ENCODE results near the gene QRICH1.

QRICH1 gene

DNA sequence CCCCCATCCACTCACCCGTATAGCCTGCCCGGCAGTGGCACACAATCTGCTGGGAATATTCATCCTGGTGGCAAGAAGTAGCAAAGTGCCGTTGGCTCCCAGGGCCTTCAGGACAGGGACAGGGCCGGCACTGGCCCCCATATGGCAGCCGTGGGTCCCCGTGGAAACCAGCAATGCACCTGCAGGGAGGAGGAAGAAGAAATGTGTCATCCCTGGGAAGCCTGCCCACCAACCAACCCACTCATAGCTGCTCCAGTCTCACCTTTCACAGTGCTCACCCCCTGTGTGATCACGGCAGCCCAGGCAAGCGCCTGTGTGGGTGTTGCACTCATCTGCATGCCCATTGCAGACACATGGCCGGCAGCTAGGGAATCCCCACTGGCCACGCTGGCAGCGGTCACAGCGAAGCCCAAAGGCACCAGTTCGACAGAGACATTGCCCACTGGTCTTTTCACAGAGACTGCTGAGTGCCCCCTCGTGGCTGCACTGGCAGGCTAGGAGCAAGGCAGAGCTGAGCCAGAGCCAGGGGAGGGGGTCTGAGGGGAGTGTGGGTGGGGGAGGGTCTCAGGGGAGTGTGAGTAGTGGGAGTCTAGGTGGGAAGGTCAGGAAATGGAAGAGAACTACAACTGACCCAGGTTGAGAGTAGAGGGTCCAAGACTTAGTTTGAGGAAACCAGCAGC, 31.3 kb upstream of the QRICH1 start:
- H3K9ac ChIP-seq (ENCODE audit: low read depth, low read length): no peak overlapping the region
- H3K36me3 ChIP-seq (ENCODE audit: control insufficient read depth, insufficient read depth, low read length): peaks cover 56% of the 10 kb centered on the region

DNA sequence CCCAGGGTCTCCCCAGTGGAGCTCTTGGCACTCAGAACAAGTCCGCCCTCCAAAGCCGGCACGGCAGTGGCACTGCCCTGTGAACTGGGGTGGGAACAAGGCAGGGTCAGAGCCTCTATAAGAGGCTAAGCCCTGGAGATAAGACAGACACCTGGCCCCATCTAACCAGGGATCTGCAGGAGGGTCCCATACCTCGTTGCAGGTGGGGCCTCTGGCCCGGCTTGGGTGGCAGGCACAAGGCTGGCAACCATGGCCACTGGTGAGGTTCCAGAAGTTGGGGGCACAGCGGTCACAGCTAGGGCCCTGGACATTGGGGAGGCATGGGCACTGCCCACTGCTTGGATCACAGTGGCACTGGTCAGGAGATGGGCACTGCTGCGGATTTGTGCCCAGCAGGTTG, 30.3 kb upstream of the QRICH1 start:
- no peak overlapping the region for H3K9ac ChIP-seq (ENCODE audit: low read depth, low read length)
- H3K36me3 ChIP-seq (ENCODE audit: control insufficient read depth, insufficient read depth, low read length): peaks cover 53% of the 10 kb centered on the region
- no peaks in the 10 kb centered on the region for H3K9me3 ChIP-seq (ENCODE audit: control insufficient read depth, insufficient read depth, low read length)
- no peaks in the 10 kb centered on the region for H3K27me3 ChIP-seq (ENCODE audit: control insufficient read depth, insufficient read depth, low read length)
- no peak overlapping the region for H3K4me3 ChIP-seq (ENCODE audit: low read depth, low read length)
- H3K4me1 ChIP-seq (ENCODE audit: control insufficient read depth, insufficient read depth, low read length): no peaks in the 10 kb centered on the region
- no peak overlapping the region for H3K27ac ChIP-seq (ENCODE audit: low read depth, low read length)

More for the DNA sequence above, 31.3 kb upstream of the QRICH1 start:
- Histone ChIP-seq H3K9me3 (ENCODE audit: control insufficient read depth, insufficient read depth, low read length) (no peaks in the 10 kb centered on the region), H3K4me1 (ENCODE audit: control insufficient read depth, insufficient read depth, low read length) (no peaks in the 10 kb centered on the region), H3K27ac (ENCODE audit: low read depth, low read length) (no peak overlapping the region), H3K4me3 (ENCODE audit: low read depth, low read length) (no peak overlapping the region), H3K27me3 (ENCODE audit: control insufficient read depth, insufficient read depth, low read length) (no peaks in the 10 kb centered on the region)

DNA sequence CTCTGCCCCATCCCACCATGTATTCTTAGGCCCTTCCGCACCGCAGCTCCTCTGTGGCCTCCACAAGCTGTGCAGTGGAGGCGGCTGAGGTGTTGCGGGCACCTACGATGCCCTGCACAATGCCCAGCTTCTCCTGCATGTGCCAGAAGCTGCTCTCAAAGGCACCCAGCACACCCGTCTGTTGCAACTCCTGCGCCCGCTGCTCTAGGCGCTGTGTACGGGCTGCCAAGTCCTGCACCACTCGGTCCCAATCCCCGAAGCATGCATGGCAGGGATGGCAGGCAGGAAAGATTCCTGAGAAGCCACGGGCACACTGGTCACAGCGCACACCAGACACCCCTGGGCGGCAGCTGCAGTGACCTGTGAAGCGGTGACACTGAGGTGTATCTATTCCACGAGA, 29.8 kb upstream of the QRICH1 start:
- H3K4me1 ChIP-seq (ENCODE audit: control insufficient read depth, insufficient read depth, low read length): no peaks in the 10 kb centered on the region
- H3K36me3 ChIP-seq (ENCODE audit: control insufficient read depth, insufficient read depth, low read length): peaks cover 57% of the 10 kb centered on the region
- H3K9me3 ChIP-seq (ENCODE audit: control insufficient read depth, insufficient read depth, low read length): no peaks in the 10 kb centered on the region
- H3K9ac ChIP-seq (ENCODE audit: low read depth, low read length): no peak overlapping the region
- no peaks in the 10 kb centered on the region for H3K27me3 ChIP-seq (ENCODE audit: control insufficient read depth, insufficient read depth, low read length)
- H3K4me3 ChIP-seq (ENCODE audit: low read depth, low read length): no peak overlapping the region
- H3K27ac ChIP-seq (ENCODE audit: low read depth, low read length): no peak overlapping the region

DNA sequence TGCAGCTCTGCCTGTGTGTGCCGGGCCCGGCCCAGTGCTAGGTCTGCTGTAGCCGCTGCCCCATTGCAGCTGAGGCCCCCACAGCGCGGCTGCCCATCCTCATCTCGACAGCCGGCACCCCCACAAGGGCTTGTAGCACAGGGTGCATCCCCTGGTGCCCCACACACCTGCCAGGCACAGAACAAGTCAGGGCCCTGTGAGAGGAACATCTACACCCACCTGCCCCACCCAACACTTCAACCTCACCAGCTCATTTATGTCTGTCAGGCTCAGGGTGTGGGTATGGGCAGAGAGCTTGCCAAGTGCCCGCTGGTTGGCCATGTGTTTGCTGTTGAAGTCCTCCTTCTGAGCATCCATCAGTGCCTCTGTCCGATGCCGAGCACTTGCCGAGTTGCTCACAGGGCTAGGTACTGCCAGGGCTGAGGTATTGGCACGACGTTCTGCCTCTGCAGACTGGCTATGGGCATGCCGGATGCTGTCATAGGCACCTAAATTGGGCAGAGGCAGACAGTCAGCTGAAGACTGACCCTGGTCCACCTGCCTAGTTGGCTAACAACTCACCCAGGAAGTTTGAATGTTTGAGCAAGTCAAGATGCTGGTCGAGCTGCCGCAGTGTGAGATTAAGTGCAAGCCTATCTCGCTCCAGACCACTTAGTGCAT, 29.1 kb upstream of the QRICH1 start:
- H3K4me1 ChIP-seq (ENCODE audit: control insufficient read depth, insufficient read depth, low read length): no peaks in the 10 kb centered on the region
- no peaks in the 10 kb centered on the region for H3K9me3 ChIP-seq (ENCODE audit: control insufficient read depth, insufficient read depth, low read length)
- H3K36me3 ChIP-seq (ENCODE audit: control insufficient read depth, insufficient read depth, low read length): peaks cover 56% of the 10 kb centered on the region
- H3K4me3 ChIP-seq (ENCODE audit: low read depth, low read length): no peak overlapping the region
- H3K9ac ChIP-seq (ENCODE audit: low read depth, low read length): no peak overlapping the region
- H3K27ac ChIP-seq (ENCODE audit: low read depth, low read length): no peak overlapping the region
- H3K27me3 ChIP-seq (ENCODE audit: control insufficient read depth, insufficient read depth, low read length): no peaks in the 10 kb centered on the region

DNA sequence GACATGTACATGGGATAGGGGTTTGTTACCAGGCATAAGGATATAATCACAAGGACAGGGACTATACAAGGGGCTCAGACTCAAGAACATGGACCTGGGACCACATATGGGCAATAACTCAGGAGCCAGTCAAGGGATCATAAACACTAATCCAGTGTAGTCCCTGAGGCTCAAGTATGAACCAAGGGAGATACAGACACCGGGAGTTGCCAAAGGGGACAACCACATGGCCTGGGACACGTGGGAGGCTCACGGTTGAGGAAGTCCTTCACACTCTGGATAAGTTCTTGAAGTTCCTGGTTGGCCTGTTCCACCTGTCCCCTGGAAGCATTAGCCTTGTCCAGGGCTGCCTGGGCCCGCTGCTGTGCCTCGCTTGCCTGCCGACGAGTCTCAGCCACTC, 28.6 kb upstream of the QRICH1 start:
- no peaks in the 10 kb centered on the region for H3K9me3 ChIP-seq (ENCODE audit: control insufficient read depth, insufficient read depth, low read length)
- peaks cover 62% of the 10 kb centered on the region for H3K36me3 ChIP-seq (ENCODE audit: control insufficient read depth, insufficient read depth, low read length)
- no peak overlapping the region for H3K9ac ChIP-seq (ENCODE audit: low read depth, low read length)
- no peaks in the 10 kb centered on the region for H3K4me1 ChIP-seq (ENCODE audit: control insufficient read depth, insufficient read depth, low read length)
- H3K27me3 ChIP-seq (ENCODE audit: control insufficient read depth, insufficient read depth, low read length): no peaks in the 10 kb centered on the region
- no peak overlapping the region for H3K4me3 ChIP-seq (ENCODE audit: low read depth, low read length)
- H3K27ac ChIP-seq (ENCODE audit: low read depth, low read length): no peak overlapping the region

DNA sequence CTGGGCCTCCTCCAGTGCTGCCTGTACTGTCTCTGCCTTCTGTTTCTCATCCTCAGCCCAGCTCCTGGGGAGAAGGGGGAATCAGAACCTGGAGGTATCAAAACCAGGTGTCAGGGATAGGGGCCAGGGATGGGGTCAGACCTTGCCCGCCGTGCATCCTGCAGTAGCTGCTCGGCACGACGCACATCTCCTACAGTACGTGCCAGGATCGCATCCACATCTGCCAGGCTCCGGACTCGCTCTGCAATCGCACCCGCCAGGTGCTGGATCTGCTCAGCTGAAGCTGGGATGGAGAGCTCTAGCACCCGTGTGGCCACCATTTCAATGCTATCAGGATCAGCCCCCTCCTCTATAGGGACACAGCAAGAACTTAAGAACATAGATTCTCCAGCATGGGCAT, 28.2 kb upstream of the QRICH1 start:
- Histone ChIP-seq H3K4me1 (ENCODE audit: control insufficient read depth, insufficient read depth, low read length) (no peaks in the 10 kb centered on the region), H3K36me3 (ENCODE audit: control insufficient read depth, insufficient read depth, low read length) (peaks cover 66% of the 10 kb centered on the region), H3K27me3 (ENCODE audit: control insufficient read depth, insufficient read depth, low read length) (no peaks in the 10 kb centered on the region), H3K9me3 (ENCODE audit: control insufficient read depth, insufficient read depth, low read length) (no peaks in the 10 kb centered on the region), H3K9ac (ENCODE audit: low read depth, low read length) (no peak overlapping the region), H3K4me3 (ENCODE audit: low read depth, low read length) (no peak overlapping the region), H3K27ac (ENCODE audit: low read depth, low read length) (no peak overlapping the region)

DNA sequence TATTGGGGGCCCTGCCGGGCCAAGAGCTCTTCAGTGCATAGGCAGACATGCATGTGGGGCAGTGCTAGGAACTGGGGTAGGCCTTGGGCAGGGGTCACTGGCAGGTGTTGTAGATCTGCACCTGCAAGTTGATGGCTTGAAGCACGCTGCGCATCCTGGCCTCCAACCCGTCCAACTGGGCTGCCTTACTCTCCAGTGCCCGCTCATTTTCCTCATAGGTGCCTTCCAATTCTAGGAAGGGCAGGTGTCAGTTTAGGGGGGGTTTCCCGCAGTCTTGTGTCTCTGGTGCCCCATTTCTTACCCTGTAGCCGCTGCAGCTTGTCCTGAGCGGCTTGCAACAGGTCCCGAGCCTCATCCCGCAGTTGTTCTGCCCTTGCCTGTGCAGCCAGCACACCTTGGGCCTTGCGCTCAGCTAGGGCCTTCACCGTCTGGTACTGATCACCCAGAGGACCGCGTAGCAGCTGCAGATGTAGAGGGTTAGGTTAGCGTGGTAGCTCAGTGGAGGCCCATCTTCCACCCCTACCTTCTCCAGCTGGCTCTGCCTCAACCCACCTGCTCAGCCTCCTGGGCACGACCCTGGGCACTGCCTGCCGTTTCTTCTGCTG, 27.4 kb upstream of the QRICH1 start:
- Histone ChIP-seq H3K27ac (ENCODE audit: low read depth, low read length) (peak overlapping the region; percentile 96), H3K27me3 (ENCODE audit: control insufficient read depth, insufficient read depth, low read length) (no peaks in the 10 kb centered on the region), H3K9me3 (ENCODE audit: control insufficient read depth, insufficient read depth, low read length) (no peaks in the 10 kb centered on the region), H3K9ac (ENCODE audit: low read depth, low read length) (peak overlapping the region; percentile 30), H3K4me1 (ENCODE audit: control insufficient read depth, insufficient read depth, low read length) (no peaks in the 10 kb centered on the region), H3K36me3 (ENCODE audit: control insufficient read depth, insufficient read depth, low read length) (peaks cover 72% of the 10 kb centered on the region), H3K4me3 (ENCODE audit: low read depth, low read length) (peak overlapping the region; percentile 97)

DNA sequence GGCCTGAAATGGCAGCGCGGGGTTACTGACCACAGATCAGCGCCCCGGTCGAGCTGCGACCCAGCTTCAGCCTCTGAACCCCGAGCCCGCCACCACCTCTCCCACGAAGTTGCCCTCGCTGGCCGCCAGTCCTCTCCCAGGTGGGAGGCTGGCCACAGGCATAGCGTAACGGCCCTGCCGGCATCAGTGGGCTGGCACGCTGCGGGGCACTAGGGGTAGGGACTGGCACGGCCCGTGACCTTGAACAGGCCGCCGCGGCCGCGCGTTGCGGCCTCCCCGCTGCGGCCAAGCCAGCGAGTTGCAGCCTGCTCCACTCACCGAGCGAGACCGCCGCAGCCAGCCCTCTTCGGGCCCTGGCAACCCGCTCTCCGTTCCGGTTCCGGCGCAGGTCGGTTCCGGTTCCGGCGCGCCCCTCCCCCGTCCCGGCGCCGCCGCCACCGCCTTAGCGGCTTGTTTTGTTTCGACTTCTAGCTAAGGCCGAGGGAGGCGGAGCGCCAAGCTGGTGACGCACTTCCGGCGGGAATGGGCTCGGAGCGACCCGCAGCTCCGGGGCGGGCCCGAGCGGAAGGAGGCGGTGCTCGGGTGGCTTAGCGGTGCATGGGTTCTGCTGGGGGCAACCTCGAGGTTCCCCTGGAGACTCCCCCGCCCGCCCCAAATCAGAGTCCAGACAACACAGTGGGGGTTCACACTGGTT, 26.7 kb upstream of the QRICH1 start, which contains the start of gene USP19:
USP19 (minus strand) TSS at position 386 of the 694 bp plus-strand sequence. CDS start 1,678 bp downstream, outside the sequence.
- peak within 1 kb of the TSS; percentile 97 for H3K4me3 ChIP-seq (ENCODE audit: low read depth, low read length)
- H3K27me3 ChIP-seq (ENCODE audit: control insufficient read depth, insufficient read depth, low read length): no peaks in the 10 kb centered on the region
- H3K27ac ChIP-seq (ENCODE audit: low read depth, low read length): peak within 1 kb of the TSS; percentile 96
- peaks cover 72% of the 10 kb centered on the region for H3K36me3 ChIP-seq (ENCODE audit: control insufficient read depth, insufficient read depth, low read length)
- H3K4me1 ChIP-seq (ENCODE audit: control insufficient read depth, insufficient read depth, low read length): no peaks in the 10 kb centered on the region
- H3K9me3 ChIP-seq (ENCODE audit: control insufficient read depth, insufficient read depth, low read length): no peaks in the 10 kb centered on the region
- peak within 1 kb of the TSS; percentile 94 for H3K9ac ChIP-seq (ENCODE audit: low read depth, low read length)

DNA sequence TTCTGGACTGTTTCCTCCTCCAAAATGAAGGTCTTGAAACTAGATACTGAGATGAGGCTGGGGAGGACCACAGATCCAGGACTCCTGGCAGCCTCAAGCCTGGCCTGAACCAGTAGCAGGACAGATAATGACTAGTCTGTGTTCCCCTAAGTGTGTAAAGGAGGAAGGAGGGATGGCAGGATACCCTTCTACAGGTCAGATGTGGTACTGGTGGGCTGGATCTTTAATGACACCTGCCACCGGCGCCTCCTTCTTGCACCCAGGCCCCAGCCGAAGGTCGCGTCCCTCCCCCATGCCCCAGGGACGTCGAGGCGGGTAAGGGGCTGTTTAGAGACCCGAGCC, 26.2 kb upstream of the QRICH1 start:
- H3K4me1 ChIP-seq (ENCODE audit: control insufficient read depth, insufficient read depth, low read length): no peaks in the 10 kb centered on the region
- H3K9ac ChIP-seq (ENCODE audit: low read depth, low read length): peak overlapping the region; percentile 94
- peak overlapping the region; percentile 96 for H3K27ac ChIP-seq (ENCODE audit: low read depth, low read length)
- H3K36me3 ChIP-seq (ENCODE audit: control insufficient read depth, insufficient read depth, low read length): peaks cover 74% of the 10 kb centered on the region
- H3K27me3 ChIP-seq (ENCODE audit: control insufficient read depth, insufficient read depth, low read length): no peaks in the 10 kb centered on the region
- peak overlapping the region; percentile 97 for H3K4me3 ChIP-seq (ENCODE audit: low read depth, low read length)
- no peaks in the 10 kb centered on the region for H3K9me3 ChIP-seq (ENCODE audit: control insufficient read depth, insufficient read depth, low read length)

DNA sequence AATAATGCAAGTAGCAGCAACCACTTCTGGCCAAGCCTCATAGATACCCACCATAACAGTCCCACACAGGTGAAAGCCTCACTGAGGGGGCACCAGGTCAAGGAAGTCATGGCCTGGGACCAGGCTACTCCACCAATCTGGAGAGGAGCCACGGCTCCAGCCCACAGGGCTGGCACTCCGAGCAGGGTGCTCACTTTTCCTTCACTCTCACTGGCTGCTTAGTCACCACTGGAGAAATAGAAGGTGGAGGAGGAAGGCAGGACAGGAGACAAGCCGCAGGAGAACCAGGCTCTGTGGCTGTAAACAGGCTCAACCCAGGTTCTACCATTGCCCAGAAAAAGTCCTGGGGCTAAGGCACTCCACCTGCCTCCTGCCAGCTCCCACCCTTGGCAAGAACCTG, 25.6 kb upstream of the QRICH1 start:
- Histone ChIP-seq H3K36me3 (ENCODE audit: control insufficient read depth, insufficient read depth, low read length) (peaks cover 75% of the 10 kb centered on the region), H3K9ac (ENCODE audit: low read depth, low read length) (no peak overlapping the region; the same call in 1 of the 2 replicates), H3K9me3 (ENCODE audit: control insufficient read depth, insufficient read depth, low read length) (no peaks in the 10 kb centered on the region), H3K27me3 (ENCODE audit: control insufficient read depth, insufficient read depth, low read length) (no peaks in the 10 kb centered on the region), H3K27ac (ENCODE audit: low read depth, low read length) (no peak overlapping the region), H3K4me1 (ENCODE audit: control insufficient read depth, insufficient read depth, low read length) (no peaks in the 10 kb centered on the region), H3K4me3 (ENCODE audit: low read depth, low read length) (peak overlapping the region; percentile 97)

DNA sequence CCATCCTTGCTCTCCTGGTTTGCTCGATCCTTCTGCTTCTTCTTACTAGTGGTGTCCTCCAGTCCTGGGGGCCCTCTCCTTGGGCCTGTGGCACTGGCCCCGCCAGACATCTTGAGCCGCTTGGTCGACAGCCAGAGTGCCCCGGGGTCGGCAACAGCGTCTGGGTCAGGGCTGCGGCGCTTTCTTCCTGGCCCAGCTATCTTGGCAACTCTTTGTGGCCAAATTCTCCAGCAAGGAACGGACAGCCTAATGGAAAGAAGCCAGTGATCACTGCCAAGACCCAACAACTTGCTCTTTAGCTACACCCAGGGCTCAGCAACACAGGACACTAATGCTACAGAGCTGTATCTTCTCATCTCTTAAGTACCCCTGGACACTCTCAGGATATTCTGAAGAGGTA, 25.2 kb upstream of the QRICH1 start:
- no peaks in the 10 kb centered on the region for H3K27me3 ChIP-seq (ENCODE audit: control insufficient read depth, insufficient read depth, low read length)
- no peak overlapping the region for H3K4me3 ChIP-seq (ENCODE audit: low read depth, low read length)
- no peaks in the 10 kb centered on the region for H3K4me1 ChIP-seq (ENCODE audit: control insufficient read depth, insufficient read depth, low read length)
- no peak overlapping the region for H3K27ac ChIP-seq (ENCODE audit: low read depth, low read length)
- H3K9ac ChIP-seq (ENCODE audit: low read depth, low read length): no peak overlapping the region
- H3K36me3 ChIP-seq (ENCODE audit: control insufficient read depth, insufficient read depth, low read length): peaks cover 75% of the 10 kb centered on the region
- H3K9me3 ChIP-seq (ENCODE audit: control insufficient read depth, insufficient read depth, low read length): no peaks in the 10 kb centered on the region

All from HUES48 (cell line).